OCI-LY1 (cell line): ENCODE results near the gene CRABP1.

Experiments
- H2AFZ ChIP-seq: fragments of 200-600 bp; sonication (generic), shearing (Covaris generic); 2 replicates; pipeline ENCODE4 v1.6.0; 2014; ENCODE audit warnings: antibody characterized with exemption, mild to moderate bottlenecking, low read length
- H3F3A ChIP-seq: fragments of 200-600 bp; sonication (generic), shearing (Covaris generic); 2 replicates; pipeline ENCODE4 v1.6.0; 2014; ENCODE audit warnings: mild to moderate bottlenecking, antibody characterized with exemption, low read length, moderate library complexity; ENCODE audit not compliant: insufficient read depth
- H3K27ac ChIP-seq: fragments of 200-600 bp; sonication (generic); 2 replicates; pipeline ENCODE4 v1.5.1; 2014; ENCODE audit warnings: low read length, mixed run types, mild to moderate bottlenecking, low read depth; ENCODE audit not compliant: poor library complexity, severe bottlenecking
- H3K27me3 ChIP-seq: fragments of 200-600 bp; sonication (generic); 2 replicates; pipeline ENCODE4 v1.6.0; 2014; ENCODE audit warnings: antibody characterized with exemption, mild to moderate bottlenecking, low read length, moderate library complexity; ENCODE audit not compliant: insufficient read depth
- H3K36me3 ChIP-seq: fragments of 200-600 bp; sonication (generic); 2 replicates; pipeline ENCODE4 v1.6.1; 2014; ENCODE audit warnings: mild to moderate bottlenecking, antibody characterized with exemption, low read length, moderate library complexity, mixed read lengths; ENCODE audit not compliant: insufficient read depth
- H3K4me1 ChIP-seq: fragments of 200-600 bp; sonication (generic); 2 replicates; pipeline ENCODE4 v1.5.1; 2014; ENCODE audit warnings: mild to moderate bottlenecking, low read length, moderate library complexity; ENCODE audit not compliant: insufficient read depth, severe bottlenecking
- H3K4me2 ChIP-seq: fragments of 200-600 bp; sonication (generic), shearing (Covaris generic); 2 replicates; pipeline ENCODE4 v1.6.1; 2014; ENCODE audit warnings: low read length
- H3K4me3 ChIP-seq: fragments of 200-600 bp; sonication (generic); 2 replicates; pipeline ENCODE4 v1.5.1; 2014; ENCODE audit warnings: low read length, low read depth, mild to moderate bottlenecking, mixed read lengths; ENCODE audit not compliant: poor library complexity, severe bottlenecking
- H3K79me2 ChIP-seq: fragments of 200-600 bp; shearing (Covaris generic); 2 replicates; pipeline ENCODE4 v1.6.1; 2016; ENCODE audit warnings: mixed run types, low read length, mixed read lengths; ENCODE audit not compliant: insufficient read depth
- H3K9ac ChIP-seq: fragments of 200-600 bp; sonication (generic), shearing (Covaris generic); 2 replicates; pipeline ENCODE4 v1.6.1; 2014; ENCODE audit warnings: mild to moderate bottlenecking, low read length, mixed read lengths
- H3K9me2 ChIP-seq: fragments of 200-600 bp; sonication (generic), shearing (Covaris generic); 2 replicates; pipeline ENCODE4 v1.6.1; 2014; ENCODE audit warnings: low read depth, mild to moderate bottlenecking, low read length, mixed read lengths
- H3K9me3 ChIP-seq: fragments of 200-600 bp; shearing (Covaris generic); 2 replicates; pipeline ENCODE4 v1.6.1; 2014; ENCODE audit warnings: low read length, mixed read lengths
- H4K20me1 ChIP-seq: fragments of 200-600 bp; sonication (generic), shearing (Covaris generic); 2 replicates; pipeline ENCODE4 v1.6.0; 2016; ENCODE audit warnings: mild to moderate bottlenecking, low read length; ENCODE audit not compliant: insufficient read depth
- CTCF ChIP-seq: fragments of 200-600 bp; sonication (generic), shearing (Covaris generic); IDR thresholded peaks from 2 replicates; pipeline ENCODE4 v1.5.1; 2017; ENCODE audit warnings: mild to moderate bottlenecking, antibody characterized with exemption, low read length, moderate library complexity, mixed read lengths
- EZH2 ChIP-seq: fragments of 200-600 bp; sonication (generic), shearing (Covaris generic); IDR thresholded peaks from 2 replicates; pipeline ENCODE4 v1.8.0; 2017; ENCODE audit warnings: borderline replicate concordance, mixed run types, mild to moderate bottlenecking, antibody characterized with exemption, low read length, moderate library complexity, mixed read lengths

The CRABP1 gene

GRCh38 chr15:78361771-78362506, 21.8 kb downstream of the CRABP1 start:
- Histone ChIP-seq H3K4me2 (no peak overlapping the region), H3K27ac (no peak overlapping the region), H3F3A (no peaks in the 10 kb centered on the region)

GRCh38 chr15:78362716-78363380, 22.7 kb downstream of the CRABP1 start:
- no peak overlapping the region for H3K27ac ChIP-seq
- H3K9me3 ChIP-seq, result no peaks in the 10 kb centered on the region
- no peaks in the 10 kb centered on the region for H4K20me1 ChIP-seq
- no peaks in the 10 kb centered on the region for H3K4me1 ChIP-seq
- no peak overlapping the region for H3K9ac ChIP-seq
- TF ChIP-seq CTCF (no peak), EZH2 (no peak)
- no peaks in the 10 kb centered on the region for H3F3A ChIP-seq
- no peaks in the 10 kb centered on the region for H3K79me2 ChIP-seq
- H2AFZ ChIP-seq, result no peak overlapping the region
- no peaks in the 10 kb centered on the region for H3K36me3 ChIP-seq
- H3K27me3 ChIP-seq, result no peaks in the 10 kb centered on the region; the same call in 1 of the 2 replicates
- no peak overlapping the region for H3K4me3 ChIP-seq
- no peak overlapping the region for H3K4me2 ChIP-seq
- H3K9me2 ChIP-seq, result no peaks in the 10 kb centered on the region

More at GRCh38 chr15:78361771-78362506, 21.8 kb downstream of the CRABP1 start:
- Histone ChIP-seq H3K4me3 (no peak overlapping the region), H3K36me3 (no peaks in the 10 kb centered on the region), H3K9ac (no peak overlapping the region), H3K27me3 (no peaks in the 10 kb centered on the region; the same call in 1 of the 2 replicates), H4K20me1 (no peaks in the 10 kb centered on the region), H3K79me2 (no peaks in the 10 kb centered on the region), H3K9me2 (no peaks in the 10 kb centered on the region), H3K4me1 (no peaks in the 10 kb centered on the region), H2AFZ (no peak overlapping the region), H3K9me3 (no peaks in the 10 kb centered on the region)
- no peak for TF ChIP-seq CTCF
- no peak for TF ChIP-seq EZH2

- H3K9ac ChIP-seq, result no peak overlapping the region
- H2AFZ ChIP-seq, result no peak overlapping the region
- H3K4me2 ChIP-seq, result no peak overlapping the region
- H3K4me1 ChIP-seq, result no peaks in the 10 kb centered on the region
- no peak overlapping the region for H3K4me3 ChIP-seq
- no peak overlapping the region for H3K27ac ChIP-seq
- no peaks in the 10 kb centered on the region for H3K79me2 ChIP-seq
- no peaks in the 10 kb centered on the region for H3K36me3 ChIP-seq
- no peaks in the 10 kb centered on the region for H3K9me3 ChIP-seq
- H3F3A ChIP-seq, result no peaks in the 10 kb centered on the region
- H4K20me1 ChIP-seq, result no peaks in the 10 kb centered on the region
- no peaks in the 10 kb centered on the region; the same call in 1 of the 2 replicates for H3K27me3 ChIP-seq
- no peaks in the 10 kb centered on the region for H3K9me2 ChIP-seq
- TF ChIP-seq CTCF, result no peak
- TF ChIP-seq EZH2, result no peak
Measured at GRCh38 chr15:78363381-78363734, 23.2 kb downstream of the CRABP1 start.
